Cerebellar cortex (tissue), 1 donor: ENCODE measurements around the gene CALML6.

Experiments used
- DNase-seq: peaks from one replicate; pipeline ENCODE4 v3.0.0-alpha.2; 2015; ENCODE audit warnings: low spot score

Gene CALML6

DNA sequence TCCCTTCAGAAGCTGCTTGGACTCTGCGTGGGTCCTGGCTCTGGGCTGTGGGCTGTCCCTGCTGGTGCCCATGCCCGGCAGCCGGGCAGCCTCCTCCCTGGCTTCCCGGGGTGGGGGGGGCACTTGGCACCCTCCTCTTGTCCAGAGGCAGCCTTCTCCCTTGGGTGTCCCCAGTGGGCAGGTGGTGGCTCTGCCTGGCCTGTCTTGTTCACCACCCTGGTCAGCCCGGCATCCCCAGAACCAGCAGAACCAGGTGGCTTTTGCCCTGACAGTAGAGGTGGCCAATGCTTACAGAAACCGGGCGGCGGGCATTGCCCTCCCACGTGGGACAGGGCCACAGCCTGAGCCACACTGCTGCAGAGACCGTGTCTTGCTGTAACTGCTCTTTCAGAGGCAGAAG is 50.5 kb downstream of the CALML6 start:
- no peak for DNase-seq

DNA sequence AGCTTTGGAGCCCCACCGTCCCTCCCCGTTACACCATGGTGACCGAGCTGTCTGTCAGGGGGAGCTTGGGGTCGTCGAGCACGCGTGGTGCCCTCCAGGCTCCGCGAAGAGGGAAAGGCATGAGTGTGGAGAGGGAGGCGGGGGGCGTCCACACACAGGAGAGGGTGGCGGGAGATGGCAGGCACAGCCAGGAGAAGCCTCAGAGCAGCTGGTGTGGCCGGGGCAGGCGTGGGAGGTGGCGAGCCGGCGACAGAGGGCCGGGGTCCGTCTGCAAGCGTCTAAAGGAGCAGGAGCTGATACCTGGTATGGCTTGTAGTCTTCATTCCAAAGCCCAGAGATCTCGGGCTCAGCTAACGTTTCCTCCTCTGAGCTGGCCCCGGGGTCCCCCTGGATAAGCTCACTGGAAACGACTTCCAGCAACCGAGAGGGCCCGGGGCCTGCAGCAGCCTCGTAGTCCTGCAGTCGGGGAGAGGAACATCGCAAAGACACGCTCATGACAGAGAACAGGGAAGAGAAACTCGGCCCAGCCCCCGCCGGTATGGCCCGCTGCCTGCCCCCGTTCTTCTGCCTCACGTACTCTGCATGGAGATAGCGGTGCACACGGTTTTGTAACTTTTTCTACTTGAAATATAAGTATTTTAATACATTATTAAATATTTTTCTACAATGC is 51.1 kb downstream of the CALML6 start:
- DNase-seq: peak; percentile 22
